HG03060 (cell line): ENCODE data around the gene SLC6A12.
"Not testable (repeated sequence)": the region's sequence is repeated elsewhere in the genome, so short reads cannot be mapped to it uniquely, and the experiment has no call there.

Experiments
- ATAC-seq: cut with Tn5 transposase; IDR thresholded peaks from one replicate; pipeline ENCODE4 v1.9.1; 2021; ENCODE audit warnings: low read depth, moderate number of reproducible peaks; ENCODE audit not compliant: unreplicated experiment

The SLC6A12 gene

GRCh38 chr12:202081-202731 is 11.8 kb downstream of the SLC6A12 start:
- ATAC-seq = no peak

- no peak for ATAC-seq
These were observed 12.6 kb downstream of the SLC6A12 start for GRCh38 chr12:201361-201760.

- no peak for ATAC-seq
These were observed 15.3 kb downstream of the SLC6A12 start for GRCh38 chr12:198705-199104.

- no peak for ATAC-seq
These were observed 15.9 kb downstream of the SLC6A12 start for GRCh38 chr12:197911-198695.

- ATAC-seq = no peak
These were observed 16.6 kb downstream of the SLC6A12 start for GRCh38 chr12:197347-197746.

- no peak for ATAC-seq
These were observed 17.5 kb downstream of the SLC6A12 start for GRCh38 chr12:196436-196835.

- ATAC-seq = no peak
These were observed 18.0 kb downstream of the SLC6A12 start for GRCh38 chr12:195951-196350.

GRCh38 chr12:195156-195555 is 18.8 kb downstream of the SLC6A12 start:
- no peak for ATAC-seq

GRCh38 chr12:194276-194675 is 19.7 kb downstream of the SLC6A12 start:
- ATAC-seq = no peak

- no peak for ATAC-seq
These were observed 20.7 kb downstream of the SLC6A12 start for GRCh38 chr12:193261-193660.

GRCh38 chr12:191541-191940 is 22.4 kb downstream of the SLC6A12 start:
- ATAC-seq = no peak

- no peak for ATAC-seq
These were observed 23.1 kb downstream of the SLC6A12 start for GRCh38 chr12:190881-191280.

- no peak for ATAC-seq
These were observed 24.4 kb downstream of the SLC6A12 start for GRCh38 chr12:189622-189962.

- ATAC-seq = no peak
These were observed 24.9 kb downstream of the SLC6A12 start for GRCh38 chr12:188910-189621.

- not testable (repeated sequence) for ATAC-seq
These were observed 25.7 kb downstream of the SLC6A12 start for GRCh38 chr12:187986-188909.

GRCh38 chr12:186006-186625 is 27.8 kb downstream of the SLC6A12 start:
- ATAC-seq = no peak

- ATAC-seq = no peak
These were observed 28.4 kb downstream of the SLC6A12 start for GRCh38 chr12:185576-185955.

- no peak for ATAC-seq
These were observed 29.0 kb downstream of the SLC6A12 start for GRCh38 chr12:184811-185575.

- ATAC-seq = no peak
These were observed 31.5 kb downstream of the SLC6A12 start for GRCh38 chr12:182381-182892.
